ENCODE results near the gene IFI6.
"Not testable (repeated sequence)": the region's sequence is repeated elsewhere in the genome, so short reads cannot be mapped to it uniquely, and the experiment has no call there.

IFI6 gene

DNA sequence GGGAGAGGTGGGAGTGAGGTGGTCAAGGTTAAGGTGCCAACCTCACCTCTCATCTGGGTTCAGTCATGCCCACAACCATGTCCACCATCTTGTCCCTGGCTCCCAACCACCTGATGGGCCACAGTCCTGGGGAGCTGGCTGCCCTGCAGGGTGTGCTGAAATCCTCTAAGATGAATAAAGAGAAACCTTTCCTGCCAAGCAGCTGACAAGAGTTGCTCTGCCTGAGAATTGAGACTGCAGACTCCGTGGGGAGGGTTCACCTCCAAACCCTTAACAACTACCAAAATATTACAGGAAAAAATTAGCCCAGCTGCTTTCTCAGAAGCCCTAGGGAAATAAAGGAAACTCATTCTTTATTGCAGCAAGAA, 21.8 kb downstream of the IFI6 start:
- DNase-seq (ENCODE audit: low spot score), result no peak

DNA sequence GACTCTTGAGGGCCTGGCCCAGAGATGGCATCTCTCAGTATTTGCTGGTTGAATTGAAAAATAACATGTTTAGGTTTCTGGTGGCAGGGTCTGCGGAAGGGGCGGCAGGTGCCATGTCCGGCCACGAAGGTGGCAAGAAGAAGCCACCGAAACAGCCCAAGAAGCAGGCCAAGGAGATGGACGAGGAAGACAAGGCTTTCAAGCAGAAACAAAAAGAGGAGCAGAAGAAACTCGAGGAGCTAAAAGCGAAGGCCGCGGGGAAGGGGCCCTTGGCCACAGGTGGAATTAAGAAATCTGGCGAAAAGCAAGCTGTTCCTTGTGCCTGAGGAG, 22.7 kb downstream of the IFI6 start:
- DNase-seq (ENCODE audit: low spot score), result no peak

DNA sequence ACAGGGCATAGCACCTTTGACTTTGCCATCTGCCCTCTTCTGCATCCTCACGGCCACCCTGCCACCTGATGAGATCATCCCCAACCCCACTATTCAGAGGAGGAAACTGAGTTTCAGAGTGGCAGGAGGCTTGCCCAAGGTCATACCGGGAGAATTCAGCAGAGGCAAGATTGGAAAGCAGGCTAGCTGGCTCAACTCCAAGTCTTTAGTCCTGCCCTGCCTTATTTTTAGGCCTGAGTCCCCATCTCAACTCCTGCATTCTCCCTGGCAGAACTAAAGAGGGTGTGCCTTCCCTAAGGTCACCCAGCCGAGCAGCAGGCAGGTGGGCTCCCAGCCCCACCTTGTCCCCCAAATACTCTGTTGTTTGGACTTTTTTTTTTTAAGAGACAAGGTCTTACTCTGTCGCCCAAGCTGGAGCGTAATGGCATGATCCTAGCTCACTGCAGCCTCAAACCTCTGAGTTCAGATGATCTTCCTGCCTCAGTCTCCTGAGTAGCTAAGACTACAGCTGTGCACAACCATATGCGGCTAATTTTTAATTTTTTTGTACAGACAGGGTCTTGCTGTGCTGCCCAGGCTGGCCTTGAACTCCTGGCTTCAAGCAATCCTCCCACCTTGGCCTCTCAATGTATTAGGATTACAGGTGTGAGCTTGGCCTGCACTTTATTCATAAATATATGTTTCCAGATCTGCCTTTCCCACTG, 23.2 kb downstream of the IFI6 start:
- DNase-seq (ENCODE audit: low spot score), result no peak

DNA sequence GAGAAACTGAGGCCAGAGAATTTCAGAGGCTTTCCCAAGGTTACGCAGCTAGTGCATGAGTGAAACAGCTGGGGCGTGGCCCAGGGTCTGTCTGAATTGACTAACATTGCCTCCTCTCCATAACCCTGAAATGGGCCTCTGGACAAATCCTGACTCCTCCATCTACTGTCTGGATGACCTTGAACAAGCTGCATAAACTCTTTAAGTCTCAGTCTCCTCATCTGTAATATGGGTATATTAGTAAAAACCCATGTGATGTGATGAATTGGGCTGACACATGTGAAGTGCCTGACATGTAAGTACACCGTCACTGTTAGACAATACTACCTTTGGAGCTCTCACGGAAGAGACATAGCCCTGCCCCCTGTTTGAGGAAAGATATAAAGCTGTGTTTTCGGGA, 24.7 kb downstream of the IFI6 start:
- no peak for DNase-seq (ENCODE audit: low spot score)

DNA sequence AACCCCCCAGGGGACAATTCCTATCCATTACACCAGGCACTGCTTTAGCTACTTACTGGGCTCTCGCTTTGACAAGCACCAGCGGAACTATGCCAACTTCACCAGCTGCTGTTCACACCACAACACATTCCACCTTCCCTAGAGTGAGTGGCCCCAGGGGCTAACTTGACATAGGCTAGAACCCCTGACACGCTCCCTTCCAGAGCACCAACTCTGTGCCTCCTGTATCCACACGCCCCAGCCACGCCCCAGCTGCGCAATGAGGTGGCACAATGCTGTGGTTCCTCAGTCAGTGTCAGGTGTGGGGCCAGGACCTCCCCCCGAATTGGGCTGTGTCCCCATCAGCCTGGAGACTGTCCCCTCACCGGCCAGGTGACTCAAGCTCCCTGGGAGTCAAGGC, 25.3 kb downstream of the IFI6 start:
- DNase-seq (ENCODE audit: low spot score), result no peak

DNA sequence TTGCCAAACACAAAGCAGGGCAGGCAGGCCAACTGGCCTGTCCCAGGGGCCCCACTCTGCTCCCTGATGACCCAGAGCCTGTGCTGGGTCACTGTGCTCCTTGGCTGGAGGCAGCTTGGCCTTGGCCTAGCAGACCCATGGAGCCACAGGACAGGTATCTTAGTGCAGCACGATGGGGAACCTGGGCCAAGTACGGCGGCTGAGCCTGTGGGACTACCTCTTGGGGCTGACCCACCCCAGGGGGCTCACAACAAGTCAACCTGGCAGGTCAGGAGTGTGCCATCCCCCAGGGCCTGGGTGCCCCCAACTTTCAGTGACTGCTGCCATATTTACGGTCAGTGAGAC, 26.9 kb downstream of the IFI6 start:
- no peak for DNase-seq (ENCODE audit: low spot score)

DNA sequence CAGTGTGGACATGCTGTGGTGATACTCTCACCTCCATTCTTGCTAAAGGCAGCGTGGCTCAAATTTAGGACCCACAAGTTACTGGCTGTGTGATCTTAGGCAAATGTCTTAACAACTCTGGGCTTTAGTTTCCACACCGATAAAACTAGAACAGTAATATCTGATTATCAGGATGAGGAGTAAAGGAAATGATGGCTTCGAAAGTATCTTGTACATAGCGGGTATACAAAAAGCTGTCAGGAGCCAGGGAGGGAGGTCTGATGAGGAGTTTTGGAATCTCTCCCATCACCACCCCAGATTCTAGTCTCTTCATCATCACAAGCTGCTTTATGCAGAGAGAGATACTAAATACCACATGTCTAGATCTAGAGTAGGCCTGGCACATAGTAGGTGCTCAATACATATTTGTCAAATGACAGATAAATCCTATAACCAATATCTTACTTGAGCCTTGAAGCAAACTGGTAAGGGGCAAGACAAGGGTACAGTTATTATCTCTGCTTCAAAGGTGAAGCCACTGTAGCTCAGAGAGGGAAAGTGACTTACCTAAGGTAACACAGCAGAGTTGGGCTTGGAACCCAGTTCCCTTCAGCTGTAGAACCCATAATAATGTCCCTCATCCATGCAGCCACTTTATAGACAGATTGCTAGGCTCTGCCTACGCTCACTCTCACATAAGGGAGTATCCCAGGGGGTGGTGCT, 27.5 kb downstream of the IFI6 start:
- no peak for DNase-seq (ENCODE audit: low spot score)

DNA sequence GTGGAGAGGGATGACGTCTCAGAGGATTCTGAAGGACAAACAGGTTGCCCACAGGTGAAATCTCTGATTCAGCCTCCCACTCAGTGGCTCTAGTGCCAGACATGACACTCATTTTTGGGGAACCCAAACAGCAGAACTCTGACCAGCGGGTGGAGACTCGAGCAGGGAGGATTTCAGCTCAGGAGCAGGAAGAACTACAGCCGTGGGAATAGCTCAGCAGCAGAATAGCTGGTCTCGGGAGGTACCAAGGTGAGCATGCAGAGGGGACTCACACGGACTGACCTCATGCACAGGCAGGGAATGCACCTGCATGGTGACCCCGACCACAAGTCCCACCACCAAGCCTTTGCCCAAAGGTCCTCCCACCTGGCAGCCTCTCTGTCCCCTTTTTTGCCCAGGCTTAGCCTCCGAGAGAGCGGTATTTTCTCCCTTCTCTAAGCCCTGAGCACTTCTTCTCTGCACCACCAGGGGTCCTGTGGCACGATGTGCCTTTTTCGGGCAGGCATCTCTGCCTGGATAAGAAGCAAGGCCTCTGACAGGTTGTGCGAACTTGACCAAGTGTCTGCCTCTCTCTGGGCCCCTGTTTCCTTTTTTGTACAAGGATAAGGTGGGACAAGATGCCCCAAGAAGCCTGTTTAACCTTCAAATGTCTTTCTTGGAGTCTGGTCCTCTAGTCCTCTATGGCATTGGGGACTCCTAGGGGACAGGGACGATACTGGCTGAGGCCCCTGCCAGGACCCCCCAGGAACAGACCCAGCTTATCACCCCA, 28.2 kb downstream of the IFI6 start:
- peak; percentile 79 for DNase-seq (ENCODE audit: low spot score)

DNA sequence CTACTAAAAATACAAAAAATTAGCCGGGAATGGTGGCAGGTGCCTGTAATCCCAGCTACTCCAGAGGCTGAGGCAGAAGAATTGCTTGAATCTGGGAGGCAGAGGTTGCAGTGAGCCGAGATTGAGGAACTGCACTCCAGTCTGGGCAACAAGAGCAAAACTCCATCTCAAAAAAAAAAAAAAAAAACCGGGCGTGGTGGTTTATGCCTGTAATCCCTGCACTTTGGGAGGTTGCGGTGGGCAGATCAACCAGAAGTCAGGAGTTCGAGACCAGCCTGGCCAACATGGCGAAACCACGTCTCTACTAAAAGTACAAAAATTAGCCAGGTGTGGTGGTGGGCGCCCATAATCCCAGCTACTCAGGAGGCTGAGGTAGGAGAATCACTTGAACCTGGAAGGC, 31.5 kb downstream of the IFI6 start:
- not testable (repeated sequence) for DNase-seq (ENCODE audit: low spot score)

DNA sequence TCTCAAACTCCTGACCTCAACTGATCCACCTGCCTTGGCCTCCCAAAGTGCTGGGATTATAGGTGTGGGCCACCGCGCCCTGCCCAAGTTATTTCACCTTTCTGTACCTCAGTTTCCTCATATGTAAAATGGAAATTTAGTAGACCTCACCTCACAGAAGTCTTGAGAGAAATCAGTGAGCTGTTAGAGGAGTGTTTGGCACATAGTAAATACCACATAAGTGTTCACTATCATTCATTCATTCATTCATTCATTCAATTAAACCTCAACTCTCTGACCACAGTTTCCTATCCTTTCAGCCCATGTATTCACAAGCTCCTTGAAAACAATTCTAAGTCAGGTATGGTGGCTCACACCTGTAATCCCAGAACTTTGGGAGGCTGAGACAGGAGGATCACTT, 33.2 kb downstream of the IFI6 start:
- no peak for DNase-seq (ENCODE audit: low spot score)

DNA sequence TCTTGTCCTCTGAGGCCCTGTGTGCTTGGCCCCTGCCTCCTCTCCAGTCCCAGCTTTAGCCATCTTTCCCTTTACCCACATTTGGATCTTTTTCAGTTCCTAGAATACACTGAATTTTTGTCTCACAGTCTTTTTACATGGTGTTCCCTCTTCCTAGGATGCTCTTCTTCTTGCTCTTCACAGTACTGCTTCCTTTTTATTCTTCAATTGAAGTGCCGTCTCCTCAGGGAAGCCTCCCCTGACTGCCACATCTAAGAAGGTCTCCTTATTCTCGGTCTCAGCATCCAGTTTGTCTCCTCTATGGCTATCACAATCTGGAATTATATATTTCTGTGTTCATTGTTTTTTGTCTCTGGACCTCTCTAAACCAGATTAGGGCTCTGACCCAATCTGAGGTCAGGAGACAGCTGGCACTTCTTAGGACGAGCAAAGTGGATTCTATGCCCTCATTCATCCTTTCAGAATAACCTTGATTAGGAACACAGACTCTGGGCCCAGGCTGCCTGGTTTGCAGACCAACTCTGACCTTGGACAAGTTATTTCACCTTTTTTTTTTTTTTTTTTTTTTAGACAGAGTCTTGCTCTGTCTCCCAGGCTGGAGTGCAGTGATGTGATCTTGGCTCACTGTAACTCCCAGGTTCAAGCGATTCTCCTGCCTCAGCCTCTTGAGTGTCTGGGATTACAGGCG, 33.8 kb downstream of the IFI6 start:
- no peak for DNase-seq (ENCODE audit: low spot score)

DNA sequence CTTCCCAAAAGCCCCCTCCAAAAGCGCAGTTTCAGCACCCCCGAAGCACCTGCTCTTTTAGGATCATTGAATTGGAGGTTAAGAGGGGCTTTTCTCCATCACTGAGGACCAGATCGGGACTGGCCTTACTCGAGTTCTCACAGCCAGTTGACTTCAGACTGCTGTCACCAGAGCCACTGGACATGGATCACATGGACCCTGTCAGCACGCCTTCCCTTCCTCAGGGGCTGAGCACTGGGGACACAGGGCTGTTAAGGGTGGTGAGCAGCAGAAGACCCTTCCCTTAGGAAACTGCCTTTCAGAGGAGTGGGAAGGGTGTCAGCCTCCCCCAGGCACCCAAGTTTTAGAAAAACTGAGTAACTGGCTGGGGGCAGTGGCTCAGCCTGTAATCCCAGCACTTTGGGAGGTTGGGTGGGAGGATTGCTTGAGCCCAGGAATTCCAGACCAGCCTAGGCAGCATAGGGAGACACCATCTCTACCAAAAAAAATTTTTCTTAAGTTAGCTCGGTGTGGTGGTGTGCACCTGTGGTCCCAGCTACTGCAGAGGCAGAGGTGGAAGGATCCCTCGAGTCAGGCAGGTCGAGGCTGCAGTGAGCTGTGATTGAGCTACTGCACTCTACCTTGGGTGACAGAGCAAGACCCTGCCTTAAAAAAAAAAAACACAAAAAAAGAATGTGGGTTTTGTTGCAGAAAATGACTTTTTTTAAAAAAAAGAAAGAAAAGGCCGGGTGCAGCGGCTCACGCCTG, 36.4 kb downstream of the IFI6 start:
- no peak for DNase-seq (ENCODE audit: low spot score)

DNA sequence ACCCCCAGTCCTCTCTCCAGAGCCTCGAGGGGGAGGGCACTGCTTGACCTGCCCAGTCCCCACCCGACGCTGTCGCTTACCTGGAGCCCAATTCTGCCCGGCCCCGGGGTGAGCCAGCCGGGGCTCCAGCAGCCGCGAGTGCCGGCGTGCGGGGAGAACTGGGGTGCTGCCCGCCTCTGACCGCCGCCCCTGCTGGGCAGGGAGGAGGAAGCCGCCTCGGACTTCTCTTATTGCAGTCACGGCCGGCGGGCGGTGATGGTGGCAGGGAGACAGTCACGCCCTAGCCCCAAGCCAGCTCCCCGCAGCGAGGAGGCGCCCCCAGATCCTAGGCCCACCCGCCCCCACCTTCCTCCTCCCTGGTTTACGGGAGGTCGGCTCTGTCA, 37.0 kb downstream of the IFI6 start, which contains the start of gene FGR:
TSS of gene FGR (minus strand) at position 201 of the 383 bp plus-strand sequence. CDS start 11,269 bp downstream, outside the sequence.
- no peak for DNase-seq (ENCODE audit: low spot score)

DNA sequence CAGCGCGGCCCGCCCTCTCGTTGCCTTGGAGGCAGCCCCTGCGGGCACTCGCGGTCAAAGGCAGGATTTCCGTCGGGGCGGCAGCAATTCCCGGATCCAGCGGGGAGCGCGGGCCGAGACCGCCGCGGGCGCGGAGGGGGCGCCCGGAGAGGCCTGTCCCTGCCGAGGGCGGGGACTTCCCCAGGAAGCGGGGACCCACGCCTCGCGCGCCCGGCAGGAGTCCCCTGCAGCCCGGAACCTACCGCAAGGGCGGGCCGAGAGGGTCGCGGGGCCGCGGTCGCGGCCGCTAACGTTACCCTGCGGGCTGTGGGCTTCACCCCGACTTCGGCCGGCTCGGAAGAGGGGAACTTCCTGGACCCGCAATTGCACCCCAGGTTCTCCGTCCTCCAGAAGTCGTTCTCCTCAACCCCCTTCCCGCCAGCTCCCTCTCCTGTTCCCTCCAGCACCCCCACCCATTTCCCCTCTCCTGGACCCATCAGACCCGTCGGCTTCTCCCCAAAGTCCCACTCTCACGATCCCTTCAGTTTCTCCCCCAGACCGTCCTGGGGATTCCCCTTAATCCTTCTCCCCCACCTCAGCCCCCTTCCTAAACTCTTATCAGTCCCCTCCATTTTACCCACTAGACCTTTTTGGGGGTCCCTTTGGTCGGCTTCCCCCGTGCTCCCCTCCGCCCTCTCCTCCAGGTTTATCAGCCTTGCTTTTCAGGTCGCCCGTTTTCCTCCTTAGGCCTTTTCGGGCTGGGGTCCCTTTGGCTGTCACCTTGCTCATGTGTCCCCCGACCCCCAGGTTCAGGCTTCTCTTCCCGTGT, 37.6 kb downstream of the IFI6 start:
- peak; percentile 46 for DNase-seq (ENCODE audit: low spot score)

DNA sequence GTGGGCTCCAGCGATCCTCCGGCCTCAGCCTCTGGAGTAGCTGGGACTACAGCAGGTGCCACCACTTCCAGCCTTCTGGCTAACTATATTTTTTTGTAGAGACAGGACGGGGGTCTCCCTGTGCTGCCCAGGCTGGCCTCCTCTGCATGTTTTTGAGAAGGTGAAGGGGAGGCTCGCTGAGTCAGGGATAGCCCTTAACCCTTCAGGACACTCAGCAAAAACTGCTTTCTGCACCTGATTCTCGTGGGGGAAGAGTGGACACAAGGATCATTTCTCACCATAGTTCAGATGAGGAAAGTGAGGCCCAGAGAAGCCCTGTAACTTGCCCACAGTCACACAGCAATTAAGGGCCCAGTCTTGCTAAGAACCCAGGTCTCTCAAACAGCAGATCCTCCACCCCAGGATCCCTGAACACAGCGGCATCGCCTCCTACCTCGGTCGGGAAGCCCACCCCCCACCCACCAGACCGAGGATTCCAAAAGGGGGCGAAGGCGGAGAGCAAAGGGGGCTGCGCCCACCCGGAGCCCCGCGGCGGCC, 38.3 kb downstream of the IFI6 start:
- DNase-seq (ENCODE audit: low spot score), result no peak

DNA sequence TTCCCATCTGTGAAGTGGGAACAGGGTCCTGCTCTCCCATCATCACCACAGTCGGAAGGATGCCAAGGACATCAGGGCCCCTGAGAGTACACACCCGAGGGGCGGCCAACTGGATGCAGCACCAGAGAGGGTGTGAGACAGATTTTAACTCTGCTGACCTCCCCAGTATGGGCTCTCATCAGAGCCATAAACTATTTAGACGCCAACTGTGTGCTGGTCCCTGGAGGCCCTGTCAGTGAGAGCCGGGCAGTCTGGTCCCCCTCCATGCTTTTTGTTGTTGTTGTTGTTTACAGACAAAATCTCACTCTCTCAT, 38.7 kb downstream of the IFI6 start:
- no peak for DNase-seq (ENCODE audit: low spot score)

DNA sequence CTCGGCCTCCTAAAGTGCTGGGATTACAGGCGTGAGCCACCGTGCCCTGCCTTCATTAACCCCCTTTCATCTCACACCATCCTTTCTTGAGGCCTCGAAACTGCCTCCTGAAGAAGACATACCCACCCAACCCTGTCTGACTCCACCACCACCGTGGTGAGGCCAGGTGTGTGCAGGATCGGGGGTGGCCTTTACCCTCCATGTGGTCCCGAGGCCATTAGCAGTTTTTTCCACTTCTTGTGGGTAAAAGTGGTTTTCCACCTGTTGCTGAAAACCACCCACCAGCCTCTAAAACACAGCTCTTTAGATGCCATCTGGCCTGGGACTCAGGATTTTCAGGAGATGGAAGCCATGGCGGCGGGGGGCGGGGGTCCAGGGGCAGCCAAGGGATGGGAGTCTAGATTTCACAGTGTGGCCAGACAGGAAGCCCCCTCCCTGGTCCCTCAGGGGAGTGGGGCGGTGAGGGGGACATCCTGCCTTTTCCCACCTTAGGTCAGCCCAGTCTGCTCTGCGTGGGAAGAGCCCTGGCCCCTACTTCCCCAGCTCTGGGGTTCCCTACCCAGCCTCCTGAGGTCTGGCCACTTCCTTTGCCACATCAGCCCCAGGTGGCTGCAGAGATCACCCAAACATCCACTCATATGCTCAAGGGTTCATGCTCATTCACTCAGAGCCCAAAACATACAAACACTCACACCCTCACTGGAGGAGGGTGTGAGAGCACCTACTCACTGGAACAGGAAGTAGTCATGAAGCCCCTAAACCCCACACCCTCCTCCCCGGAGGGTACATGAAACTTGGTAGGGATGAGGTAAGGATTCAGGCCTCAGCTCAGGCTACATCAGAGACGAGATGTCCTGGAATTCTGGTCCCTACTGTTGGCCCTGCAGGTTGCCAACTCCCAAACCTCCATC, 39.4 kb downstream of the IFI6 start:
- no peak for DNase-seq (ENCODE audit: low spot score)

DNA sequence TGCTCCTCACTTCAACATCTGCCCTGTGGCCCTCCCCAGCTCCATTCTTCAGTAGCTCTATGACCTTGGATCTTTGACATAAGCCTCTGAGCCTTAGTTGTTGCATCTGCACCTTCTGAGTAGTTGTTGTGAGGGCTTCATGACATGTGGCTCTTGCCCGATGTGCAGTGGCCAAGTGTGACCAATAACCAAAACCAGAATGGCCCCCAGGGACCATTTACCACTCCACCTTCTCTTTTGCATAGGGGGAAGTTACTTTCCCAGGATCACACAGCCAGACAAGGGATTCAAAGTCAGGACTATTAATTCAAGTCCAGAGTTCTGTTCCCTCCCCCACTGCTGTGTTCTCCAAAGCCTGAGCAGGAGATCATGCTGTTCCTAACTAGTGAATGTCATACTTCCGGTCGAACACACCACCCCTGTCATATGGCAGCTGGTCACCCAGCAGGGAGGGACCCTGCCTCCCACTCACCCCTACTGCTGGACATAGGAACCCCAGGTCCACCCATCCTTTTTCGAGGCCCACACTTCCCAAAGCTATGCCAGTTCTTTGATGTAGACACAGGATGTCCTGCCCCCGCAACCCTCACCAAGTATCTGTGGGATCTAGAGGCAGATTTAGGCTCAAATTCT, 41.0 kb downstream of the IFI6 start:
- no peak for DNase-seq (ENCODE audit: low spot score)

DNA sequence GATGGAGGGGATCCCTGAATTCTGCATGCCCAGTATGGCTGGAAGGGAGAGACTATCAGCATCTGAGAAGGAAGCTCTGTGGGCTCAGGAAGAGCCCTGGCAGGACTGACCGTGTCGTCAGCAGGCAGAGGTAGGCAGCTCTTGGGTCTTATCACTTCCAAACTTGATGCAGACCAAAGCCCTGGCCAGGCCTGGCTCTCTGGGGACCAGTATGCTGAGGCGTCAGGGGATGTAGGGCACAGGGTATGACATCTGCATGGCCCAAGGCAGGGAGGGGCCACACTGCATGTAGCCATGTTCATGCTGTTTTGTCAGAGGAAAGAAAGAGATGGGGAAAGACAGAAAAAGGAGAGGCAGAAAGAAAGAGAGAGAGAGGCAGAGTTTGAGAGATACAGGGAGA, 43.3 kb downstream of the IFI6 start:
- no peak for DNase-seq (ENCODE audit: low spot score)

DNA sequence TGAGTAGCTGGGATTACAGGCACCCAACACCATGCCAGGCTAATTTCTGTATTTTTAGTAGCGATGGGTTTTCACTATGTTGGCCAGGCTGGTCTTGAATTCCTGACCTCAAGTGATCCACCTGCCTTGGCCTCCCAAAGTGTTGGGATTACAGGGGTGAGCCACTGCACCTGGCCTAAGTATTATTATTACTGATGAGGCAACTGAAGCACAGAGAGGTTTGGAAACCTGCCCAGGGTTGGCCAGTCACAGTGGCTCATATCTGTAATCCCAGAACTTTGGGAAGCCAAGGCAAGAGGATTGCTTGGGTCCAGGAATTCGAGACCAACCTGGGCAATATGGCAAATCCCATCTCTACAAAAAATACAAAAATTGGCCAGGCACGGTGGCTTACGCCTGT, 44.3 kb downstream of the IFI6 start:
- not testable (repeated sequence) for DNase-seq (ENCODE audit: low spot score)
